Measurements from ENCODE around the gene DMRT3.
"Not testable (repeated sequence)": the region's sequence is repeated elsewhere in the genome, so short reads cannot be mapped to it uniquely, and the experiment has no call there.

The DMRT3 gene

DNA sequence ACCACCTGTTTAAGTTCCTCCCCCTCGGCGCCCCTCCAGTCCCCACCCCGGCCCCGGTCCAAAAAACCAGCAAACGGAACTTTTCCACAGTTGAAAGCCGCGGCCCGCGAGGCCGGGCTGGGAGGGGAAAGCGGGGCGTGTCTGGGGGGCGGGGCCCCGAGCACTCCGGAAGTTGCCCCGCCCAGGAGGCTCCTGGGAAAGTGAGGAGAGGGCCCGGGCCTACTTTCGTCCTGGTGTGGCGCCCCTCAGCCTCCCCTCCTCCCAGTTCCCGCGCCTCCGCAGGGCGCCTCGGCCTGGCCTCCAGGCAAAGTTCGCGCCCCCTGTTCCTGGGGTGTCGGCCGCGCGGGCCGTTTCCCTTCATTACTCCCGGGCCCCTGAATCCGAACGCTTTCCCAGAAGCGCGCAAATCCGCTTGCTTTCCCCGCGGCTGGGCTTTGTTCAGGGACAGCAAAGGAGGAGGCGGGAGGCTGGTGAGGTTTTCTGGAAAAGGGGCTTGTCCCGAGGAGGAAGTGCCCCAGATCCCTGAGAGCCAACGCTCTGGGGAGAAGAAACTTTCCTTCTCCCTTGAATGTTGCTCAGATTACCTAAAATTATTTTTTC, 4.5 kb upstream of the DMRT3 start:
- DNase-seq = no peak

DNA sequence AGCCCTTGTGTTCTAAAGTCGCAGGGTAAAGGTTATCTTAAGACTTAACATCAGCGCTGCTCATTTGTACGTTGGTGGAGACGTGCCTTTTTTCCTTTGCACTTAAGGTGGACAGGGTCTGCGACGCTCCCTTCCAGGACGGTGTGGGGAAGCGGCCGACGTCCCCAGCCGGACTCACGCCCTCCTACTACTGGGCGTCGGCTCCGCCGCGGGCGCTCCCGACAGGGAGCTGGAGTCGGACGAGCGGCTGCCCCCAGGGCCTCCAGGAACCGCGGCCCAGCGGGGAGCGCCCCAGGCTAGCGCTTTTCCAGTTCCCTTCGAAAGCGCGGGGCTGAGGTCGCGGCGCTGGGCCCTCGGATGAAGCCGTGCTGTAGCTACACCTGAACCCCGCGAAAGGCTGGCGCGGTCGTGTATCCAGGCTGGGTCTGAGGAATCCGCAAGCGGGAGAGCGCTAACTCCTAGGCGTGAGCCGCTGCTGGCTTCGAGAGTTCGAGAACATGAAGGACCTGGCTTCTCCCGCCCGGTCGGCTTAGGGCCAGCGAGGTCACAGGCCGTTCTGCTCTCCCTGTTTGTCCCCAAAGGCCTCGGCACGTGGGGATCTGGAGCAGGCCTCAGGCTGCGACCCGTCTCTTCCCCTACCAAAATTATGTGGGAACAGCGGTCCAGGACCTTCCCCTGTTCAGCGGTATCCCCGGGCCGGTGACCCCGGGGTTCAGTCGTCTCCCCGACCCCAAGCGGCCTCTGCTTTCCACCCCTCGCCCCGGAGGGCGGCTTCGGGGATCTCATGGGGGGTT, 3.8 kb upstream of the DMRT3 start:
- no peak for DNase-seq

DNA sequence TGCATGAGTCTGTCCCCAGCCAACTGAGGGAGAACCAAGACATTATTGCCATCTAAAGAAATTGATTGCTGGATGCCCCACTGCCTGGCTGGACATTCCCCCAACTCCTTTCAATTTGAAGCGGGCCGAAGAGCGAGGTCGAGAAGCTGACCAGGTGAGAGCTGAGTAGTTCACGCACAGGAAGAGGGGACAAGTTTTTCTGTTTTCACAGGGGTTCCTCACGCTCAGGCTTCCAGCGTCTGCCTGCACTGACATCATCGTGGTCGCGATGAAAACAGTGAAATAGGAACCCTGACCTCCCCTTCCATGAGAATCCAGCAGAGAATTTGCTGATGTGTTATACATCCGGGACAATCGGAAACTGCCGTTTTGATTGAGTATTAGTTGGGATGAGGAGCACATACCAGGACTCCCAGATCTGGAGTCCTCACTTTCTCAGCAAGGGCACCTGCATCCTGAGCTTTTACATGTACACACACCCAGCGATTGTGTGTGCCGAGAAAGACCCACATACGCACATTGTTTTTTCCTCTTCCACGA, 3.1 kb upstream of the DMRT3 start:
- DNase-seq = no peak

DNA sequence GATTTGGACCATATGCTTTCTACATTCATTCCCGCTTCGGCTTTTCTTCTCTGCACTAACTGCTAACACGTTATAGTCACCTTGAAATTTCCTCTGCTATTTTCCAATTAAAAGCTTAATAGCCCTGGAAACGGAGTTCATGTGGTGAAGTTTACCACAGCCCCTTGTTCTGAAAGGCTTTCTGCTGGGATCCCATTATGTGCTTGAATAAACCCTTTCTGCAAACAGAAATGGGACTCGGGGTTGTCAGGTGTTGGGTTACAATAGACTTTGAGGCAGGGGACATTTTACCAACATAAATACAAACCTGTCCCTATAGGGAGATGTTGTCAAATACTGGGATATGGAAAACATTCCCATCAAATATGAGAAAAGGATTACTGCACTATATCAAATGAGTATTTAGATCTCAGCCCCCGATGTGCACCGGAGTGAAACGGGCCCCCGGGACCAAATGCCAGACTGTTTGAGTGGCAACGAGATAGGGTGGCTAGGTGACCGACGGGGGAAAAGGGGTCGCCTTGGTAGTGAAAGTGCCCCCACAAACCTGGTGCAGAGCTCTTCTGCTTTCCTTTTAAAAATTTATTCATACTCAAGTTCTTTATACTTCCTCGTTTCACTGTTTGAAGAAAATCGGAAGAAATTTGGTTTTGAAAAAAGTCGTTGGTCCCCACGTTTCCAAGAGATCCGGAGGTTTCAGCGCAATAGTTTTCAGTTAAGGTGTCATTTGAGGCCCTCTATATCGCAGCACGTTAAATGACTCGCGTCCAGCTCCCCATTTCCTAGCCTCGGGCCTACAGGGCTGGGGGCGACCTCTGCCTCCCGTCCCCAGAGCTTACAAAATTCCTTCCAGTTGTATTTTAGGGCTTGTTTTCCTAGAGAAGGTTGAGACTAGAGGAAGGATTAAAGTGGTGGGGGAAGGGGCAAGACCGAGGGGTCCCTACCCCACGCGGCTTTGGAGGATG, 2.1 kb upstream of the DMRT3 start:
- DNase-seq = no peak

DNA sequence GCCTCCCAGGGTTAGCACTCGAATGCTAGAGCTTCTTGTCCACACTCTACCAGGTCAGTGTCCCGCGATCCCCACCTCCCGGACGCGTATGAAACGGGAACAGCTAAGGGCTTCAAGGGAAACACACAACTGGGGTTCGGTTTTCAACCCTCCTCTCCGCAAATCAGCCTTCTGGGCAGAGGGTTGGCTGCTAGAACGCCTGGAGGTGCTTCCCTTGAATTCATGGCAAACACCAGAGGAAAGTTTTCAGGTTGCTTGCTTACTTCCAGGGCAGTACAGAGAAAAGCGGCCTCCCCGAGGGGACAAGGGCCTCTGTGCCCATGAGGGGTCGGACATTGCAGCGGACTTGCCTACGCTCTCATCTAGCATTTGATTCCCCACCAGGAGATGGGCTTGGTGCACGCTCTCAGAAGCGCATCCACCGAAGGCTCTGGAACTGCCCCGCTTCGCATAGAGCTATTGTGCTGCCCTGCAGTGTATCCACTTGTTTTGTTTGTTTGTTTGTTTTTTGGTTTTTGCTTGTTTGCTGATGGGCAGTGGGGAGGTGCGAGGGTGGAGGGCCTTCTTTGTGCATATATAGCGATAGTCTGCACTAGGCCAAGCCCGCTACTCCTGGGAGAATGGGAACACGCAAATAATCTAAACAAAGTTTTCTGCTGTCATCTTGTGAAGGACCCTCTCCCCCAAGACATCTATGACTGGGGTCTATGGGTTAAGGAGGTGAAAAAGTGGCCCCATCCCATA, 1.3 kb upstream of the DMRT3 start:
- no peak for DNase-seq

DNA sequence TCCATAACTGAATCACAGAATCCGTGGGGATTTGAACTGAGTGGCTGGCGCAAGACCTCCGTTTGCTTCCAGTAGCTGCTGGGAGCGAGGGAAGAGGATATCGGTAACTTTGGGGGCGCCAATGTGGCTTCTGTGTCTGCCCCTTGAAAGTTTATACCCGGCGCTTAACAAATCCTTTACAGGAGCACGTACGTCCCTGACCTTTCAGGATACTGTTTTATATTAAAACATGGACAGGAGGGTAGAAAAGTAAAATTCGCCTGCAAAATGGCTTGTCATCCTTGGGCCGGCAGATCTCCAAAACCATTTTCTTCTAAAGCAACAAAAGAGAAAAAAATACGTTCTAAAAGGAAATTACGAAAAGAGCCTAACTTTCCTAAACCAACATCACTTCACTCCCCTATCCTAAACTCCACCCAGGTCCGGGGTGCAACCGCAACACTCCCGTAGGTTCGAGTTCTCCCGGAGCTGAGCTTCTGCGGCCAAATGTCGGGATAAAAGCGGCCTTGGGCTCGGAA, 656 bp upstream of the DMRT3 start:
- no peak for DNase-seq

DNA sequence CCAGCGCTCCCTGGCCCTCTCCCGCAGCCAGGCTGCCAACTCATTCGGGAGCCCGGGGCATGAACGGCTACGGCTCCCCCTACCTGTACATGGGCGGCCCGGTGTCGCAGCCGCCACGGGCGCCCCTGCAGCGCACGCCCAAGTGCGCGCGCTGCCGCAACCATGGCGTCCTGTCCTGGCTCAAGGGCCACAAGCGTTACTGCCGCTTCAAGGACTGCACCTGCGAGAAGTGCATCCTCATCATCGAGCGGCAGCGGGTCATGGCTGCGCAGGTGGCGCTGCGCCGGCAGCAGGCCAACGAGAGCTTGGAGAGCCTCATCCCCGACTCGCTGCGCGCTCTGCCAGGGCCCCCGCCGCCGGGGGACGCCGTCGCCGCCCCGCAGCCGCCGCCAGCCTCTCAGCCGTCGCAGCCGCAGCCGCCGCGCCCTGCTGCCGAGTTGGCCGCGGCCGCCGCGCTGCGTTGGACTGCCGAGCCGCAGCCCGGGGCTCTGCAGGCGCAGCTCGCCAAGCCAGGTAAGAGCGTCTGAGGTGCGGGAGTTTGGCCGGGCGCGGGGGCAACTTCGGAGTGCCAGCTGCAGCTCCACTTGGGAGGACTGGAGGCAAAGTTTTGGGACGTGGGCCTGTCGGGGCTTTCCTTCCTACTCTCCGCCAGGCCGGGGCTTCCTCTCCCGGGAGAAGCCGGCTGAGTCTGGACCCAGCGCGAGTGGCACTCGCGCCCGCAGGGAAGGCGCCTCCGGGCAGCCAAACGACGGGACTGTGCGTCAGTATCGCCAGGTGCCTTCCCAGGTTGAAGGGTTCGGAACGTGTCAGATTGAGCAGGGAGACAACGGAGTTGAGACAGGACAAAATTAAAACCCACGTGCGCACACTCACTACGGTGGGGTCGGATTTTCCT, 735 bp downstream of the DMRT3 start:
- no peak for DNase-seq

DNA sequence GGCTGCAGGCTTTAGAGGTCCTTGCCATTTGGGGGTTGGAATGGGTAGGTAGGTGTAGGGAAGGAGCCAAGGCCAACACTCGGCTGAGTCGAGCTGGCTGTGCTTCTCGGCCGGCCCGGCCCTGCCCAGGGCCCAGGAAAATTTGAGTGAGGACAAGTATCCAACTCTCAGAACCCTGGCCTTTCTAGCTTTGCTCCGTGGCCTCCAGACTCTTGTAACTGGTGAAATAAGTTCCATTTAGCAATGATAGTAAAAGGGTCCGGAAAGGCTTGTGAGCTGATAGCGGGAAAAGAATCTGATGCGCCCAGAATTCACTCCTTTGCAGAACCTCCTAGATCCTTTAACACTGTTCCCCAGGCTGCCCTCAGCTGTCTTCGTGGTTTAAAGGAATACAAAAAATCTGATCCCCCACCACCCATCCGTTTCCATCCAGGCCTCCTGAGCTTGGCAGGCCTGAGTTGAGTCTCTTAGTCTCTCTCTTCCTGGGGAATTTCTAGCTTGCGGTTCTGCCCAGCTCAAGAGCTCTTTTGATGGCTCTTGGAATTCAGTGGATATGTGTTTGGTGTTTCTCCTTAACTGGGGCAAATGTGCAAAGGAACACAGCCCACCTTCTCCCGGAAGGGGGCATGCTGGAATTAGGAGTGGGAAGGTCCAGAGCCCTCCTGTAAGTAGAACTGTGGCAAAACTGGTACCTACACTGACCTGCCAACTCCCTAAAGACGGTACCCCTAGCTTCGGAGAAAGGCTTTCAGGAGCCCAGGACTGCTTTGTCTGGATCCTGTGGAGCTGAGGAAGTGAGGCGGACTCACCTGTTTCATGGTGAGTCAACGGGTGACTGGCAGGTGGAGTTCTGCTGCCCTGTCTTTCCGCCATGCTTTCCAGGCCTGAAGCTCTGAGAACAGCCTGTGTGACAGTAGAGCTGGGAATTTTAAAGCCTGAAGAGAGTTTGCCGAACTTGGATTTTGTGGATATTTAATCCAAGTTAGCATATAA, 1.7 kb downstream of the DMRT3 start:
- no peak for DNase-seq

DNA sequence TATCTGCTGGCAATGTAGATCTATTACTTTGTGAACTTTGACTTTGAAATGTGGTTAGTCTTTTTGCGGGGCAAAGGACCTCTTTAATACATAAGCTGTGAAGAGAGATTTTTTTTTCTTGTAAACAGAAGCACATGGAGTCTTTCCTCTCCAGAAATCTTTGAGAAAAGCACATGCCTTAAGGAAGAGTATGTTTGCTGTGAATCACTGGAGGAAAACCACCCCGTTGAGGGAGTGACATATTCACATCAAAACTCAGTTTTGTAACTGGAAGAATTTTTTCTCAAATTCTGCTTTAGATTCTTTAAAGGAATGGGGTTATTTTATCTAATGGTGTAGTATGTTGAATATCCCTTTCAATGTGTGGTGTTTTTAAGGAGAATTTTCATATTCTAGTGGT, 3.5 kb downstream of the DMRT3 start:
- no peak for DNase-seq

DNA sequence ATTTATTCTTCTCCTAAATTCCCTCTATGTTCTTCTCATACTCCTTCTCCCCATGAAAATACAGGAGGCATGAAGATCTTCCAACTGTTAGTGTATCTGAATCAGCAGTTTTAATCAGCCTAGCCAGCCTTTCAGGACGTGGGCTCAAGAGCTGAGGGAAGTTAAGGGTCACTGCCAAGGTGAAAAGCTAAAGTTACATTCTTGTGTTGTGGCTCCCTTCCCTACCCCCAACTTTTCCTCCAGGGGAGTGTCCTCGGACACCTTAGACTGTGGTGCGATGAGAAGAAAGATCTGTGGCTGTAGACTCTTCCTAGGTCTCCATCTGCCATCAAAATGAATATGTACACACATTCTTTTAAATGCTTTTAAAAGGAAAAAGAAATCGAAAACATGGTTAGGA, 4.2 kb downstream of the DMRT3 start:
- no peak for DNase-seq

DNA sequence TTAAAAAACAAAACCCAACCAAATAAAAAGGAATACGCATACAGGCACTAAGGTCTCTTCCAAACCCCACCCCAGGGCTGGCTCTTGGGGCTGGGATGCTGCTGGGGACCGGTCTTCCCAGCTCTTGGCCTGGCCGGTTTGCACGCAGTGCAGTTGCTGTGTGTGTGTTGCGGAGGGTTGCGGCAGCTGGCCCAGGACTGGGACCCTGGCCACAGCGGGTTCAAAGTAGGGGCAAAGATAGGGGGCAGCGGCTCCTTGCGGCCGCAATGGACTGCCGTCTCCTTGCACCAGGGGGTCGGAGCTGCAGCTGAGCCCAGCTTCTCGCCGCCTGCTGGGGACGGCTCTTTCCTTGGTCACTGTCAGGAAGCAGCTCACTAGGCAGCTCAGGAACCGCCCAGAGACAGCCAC, 5.0 kb downstream of the DMRT3 start:
- DNase-seq = no peak

DNA sequence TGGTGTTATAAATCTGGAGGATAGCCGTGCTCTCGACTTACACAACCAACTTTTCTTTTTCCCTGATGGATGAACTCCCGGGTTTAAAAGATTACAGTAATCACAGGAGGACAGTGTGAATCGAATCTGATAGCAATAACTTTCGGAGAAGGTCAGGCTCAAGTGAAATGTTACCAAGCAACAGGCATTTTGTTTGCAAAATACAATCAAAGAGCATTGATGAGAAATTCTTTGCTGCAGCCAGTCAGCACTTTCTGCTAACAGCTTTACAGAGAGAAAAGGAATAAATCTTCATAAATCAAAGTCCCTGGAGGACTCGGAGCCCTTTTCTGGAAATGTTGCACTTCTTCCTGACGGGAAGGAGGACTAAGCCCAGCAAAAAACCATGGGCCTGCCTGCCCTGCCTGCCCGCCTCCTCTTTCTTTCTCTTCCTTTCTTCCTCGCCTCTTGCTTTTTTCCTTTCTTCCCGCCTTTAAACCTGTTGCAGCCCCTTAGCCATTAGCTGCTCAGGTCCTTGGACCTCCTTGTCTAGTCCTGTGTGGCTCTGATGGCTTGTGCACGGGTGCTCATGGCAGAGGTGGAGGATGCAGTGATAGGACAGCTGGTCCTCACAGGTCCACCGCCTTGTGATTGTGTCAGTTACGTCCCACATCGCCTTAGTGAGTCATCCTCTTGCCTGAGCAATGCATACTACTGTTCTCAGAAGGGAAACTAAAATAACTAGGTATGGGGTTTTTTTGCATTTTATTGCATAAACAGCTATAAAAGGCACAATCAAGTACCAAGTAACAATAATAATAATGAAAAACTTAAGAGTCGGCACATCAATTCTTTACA, 6.2 kb downstream of the DMRT3 start:
- DNase-seq = no peak

DNA sequence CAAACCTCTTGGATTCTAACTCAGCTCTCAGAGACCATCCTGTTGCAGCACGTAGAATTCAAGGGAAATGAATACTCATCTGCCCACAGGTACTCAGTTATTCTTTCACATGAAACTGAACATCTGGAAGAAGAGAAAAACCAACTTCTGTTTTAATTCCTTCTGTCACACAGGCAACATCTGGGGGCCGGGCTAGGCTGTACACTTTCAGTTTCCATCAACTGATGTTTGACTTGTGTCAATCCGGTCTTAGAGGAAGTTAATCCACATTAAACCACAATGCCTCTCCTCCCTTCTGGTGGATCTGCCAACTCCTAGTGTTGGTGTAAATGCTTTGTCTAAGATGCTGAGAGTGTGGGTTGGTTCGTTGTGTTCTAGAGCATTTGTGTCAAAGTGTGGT, 17.6 kb downstream of the DMRT3 start:
- DNase-seq = no peak

DNA sequence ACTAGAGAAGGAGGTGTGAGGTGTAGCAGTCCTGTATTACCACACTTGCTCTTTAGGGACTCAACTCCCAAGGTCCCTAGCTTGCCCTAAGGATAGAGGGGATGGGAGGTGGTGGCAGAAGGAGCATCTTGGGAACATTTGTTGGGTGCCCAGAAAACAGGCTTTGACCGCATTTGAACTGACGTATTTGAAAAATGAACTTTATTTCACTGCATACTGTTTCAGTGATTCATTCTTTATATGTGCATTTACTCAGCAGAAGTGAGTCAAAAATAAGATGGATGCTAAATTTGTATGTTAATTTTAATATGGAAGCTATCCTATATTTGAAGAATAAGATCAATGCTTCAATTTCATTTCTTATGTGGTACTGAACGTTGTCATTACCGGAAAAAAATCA, 18.7 kb downstream of the DMRT3 start:
- no peak for DNase-seq

DNA sequence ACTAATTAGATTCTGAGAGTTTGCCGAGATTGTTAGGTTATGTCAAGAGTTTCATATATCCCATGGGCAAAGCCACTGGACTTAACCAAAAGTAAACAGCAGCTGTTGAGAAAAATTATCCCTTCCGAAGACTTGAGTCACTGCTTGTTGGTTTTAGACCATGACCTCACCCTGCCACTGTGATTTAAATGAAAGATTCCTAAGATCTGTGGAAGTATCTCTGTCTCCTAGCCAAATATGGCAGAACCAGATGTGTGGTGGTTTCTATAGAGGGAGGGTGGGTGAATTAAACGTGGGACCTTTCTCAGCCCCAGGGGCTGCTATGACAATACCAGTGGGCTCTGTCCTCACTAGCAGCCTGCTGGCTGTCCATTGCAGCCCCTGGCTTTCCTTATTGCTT, 19.3 kb downstream of the DMRT3 start:
- no peak for DNase-seq

DNA sequence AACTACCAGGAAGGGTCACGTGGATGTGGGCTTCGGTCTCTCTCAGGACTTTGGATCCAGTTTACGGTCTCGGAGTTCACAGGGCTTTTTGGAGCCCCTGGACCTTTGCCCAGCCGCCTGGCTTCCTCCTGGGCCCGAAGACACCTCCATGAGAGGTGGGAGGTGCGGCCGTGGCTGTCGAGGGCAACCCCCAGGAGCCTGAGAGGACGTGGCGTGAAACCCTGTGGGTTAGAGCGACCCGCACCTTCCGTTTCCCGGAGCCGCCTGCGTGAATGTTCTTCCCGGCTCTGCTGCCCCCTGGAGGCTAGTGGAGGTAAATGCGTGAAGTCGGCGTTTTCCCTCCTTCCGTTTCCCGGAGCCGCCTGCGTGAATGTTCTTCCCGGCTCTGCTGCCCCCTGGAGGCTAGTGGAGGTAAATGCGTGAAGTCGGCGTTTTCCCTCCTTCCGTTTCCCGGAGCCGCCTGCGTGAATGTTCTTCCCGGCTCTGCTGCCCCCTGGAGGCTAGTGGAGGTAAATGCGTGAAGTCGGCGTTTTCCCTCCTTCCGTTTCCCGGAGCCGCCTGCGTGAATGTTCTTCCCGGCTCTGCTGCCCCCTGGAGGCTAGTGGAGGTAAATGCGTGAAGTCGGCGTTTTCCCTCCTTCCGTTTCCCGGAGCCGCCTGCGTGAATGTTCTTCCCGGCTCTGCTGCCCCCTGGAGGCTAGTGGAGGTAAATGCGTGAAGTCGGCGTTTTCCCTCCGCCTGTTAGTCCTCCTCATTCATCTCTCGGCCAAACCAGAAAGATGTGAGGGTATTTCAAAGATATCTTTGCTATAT, 22.1 kb downstream of the DMRT3 start:
- DNase-seq = not testable (repeated sequence)

DNA sequence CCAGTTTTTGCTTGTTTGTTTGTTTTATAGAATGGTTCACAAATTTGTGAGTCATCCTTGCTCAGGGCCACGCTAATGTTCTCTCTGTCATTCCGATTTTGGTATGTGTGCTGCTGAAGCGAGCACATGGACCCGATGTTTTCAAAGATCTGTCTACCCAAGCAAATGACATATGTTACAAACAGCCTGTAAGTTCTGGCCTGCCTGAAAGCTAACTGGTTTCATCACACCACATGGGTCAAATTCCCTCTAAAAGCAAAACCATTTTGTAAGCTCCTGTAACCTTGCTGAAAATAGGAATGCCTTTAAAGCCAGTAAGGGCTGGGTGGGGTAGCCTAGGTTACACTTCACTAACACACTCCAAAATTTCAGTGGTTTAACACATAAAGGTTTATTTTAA, 25.4 kb downstream of the DMRT3 start:
- DNase-seq = no peak

DNA sequence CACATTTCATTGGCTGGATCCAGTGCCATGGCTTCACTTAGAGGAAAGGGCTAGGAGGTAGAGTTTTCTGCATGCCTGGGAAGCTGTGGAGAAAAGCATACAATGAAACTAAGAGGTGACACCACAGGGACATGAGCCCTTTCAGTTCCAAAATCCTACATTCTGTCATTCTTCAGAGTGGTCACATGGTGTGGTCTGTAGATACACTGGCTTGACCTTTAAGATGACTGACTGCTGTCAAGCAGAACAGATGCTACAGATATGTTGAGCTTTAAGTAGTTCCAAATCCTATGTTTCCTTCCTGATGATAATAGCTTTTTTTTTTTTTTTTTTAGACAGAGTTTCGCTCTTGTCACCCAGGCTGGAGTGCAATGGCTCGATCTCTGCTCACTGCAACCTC, 26.2 kb downstream of the DMRT3 start:
- no peak for DNase-seq
